Fibroblast of lung (primary cell): Measurements from ENCODE around the gene IL4I1.

Source experiments
- EZH2 ChIP-seq: IDR thresholded peaks from 2 replicates; pipeline ENCODE4 v1.5.1; 2012; ENCODE audit warnings: low read length, control low read depth, mild to moderate bottlenecking; ENCODE audit errors: missing control alignments
- TF ChIP-seq, protein P1 (sequence below), 2 donors: IDR thresholded peaks in 1 of 2; conservative IDR thresholded peaks in 1 of 2; 1 replicate in 1 of 2; 2 replicates in 1 of 2; pipeline ENCODE4 v1.5.1; 2011 to 2012; ENCODE audit warnings: low read length in 2 of 2, control low read depth in 1 of 2, inconsistent platforms in 1 of 2, low read depth in 1 of 2, mild to moderate bottlenecking in 1 of 2

GRCh38 chr19:49911381-49912145 lies 14.9 kb upstream of the IL4I1 start:
- TF ChIP-seq, protein P1, sequence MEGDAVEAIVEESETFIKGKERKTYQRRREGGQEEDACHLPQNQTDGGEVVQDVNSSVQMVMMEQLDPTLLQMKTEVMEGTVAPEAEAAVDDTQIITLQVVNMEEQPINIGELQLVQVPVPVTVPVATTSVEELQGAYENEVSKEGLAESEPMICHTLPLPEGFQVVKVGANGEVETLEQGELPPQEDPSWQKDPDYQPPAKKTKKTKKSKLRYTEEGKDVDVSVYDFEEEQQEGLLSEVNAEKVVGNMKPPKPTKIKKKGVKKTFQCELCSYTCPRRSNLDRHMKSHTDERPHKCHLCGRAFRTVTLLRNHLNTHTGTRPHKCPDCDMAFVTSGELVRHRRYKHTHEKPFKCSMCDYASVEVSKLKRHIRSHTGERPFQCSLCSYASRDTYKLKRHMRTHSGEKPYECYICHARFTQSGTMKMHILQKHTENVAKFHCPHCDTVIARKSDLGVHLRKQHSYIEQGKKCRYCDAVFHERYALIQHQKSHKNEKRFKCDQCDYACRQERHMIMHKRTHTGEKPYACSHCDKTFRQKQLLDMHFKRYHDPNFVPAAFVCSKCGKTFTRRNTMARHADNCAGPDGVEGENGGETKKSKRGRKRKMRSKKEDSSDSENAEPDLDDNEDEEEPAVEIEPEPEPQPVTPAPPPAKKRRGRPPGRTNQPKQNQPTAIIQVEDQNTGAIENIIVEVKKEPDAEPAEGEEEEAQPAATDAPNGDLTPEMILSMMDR (conservative IDR thresholded peaks at IDR 0.05 in 1 of 2, IDR thresholded peaks at IDR 0.05 in 1 of 2; ENCODE audit: low read depth in 1 of 2, low read length in 2 of 2), result no peak
- no peak for TF ChIP-seq EZH2
